Esophagus squamous epithelium (tissue), 5 donors: ENCODE measurements around the gene FXYD6. TPM values are rescaled to one million over a fixed set of nuclear protein-coding genes. Genes with fewer than 3 reads are reported as not detected.

ENCODE experiments used
- DNase-seq: peaks from one replicate; lab custom pipeline; 2025; lab: John Stamatoyannopoulos, UW
- H3K27ac ChIP-seq, 4 donors: fragments of 200-600 bp; sonication (generic); one replicate each; pipeline ENCODE4 v1.5.1; 2016 to 2019; ENCODE audit warnings: mild to moderate bottlenecking in 1 of 4
- H3K27me3 ChIP-seq, 4 donors: fragments of 200-600 bp; sonication (generic); 1 replicate in 3 of 4; 2 replicates in 1 of 4; pipeline versions ENCODE4 v1.5.1 to v1.6.0; 2017 to 2021; ENCODE audit warnings: antibody characterized with exemption in 1 of 4
- H3K36me3 ChIP-seq, 3 donors: fragments of 200-600 bp; sonication (generic); one replicate each; pipeline ENCODE4 v1.5.1; 2016 to 2019
- H3K4me1 ChIP-seq, 3 donors: fragments of 200-600 bp; sonication (generic); one replicate each; pipeline ENCODE4 v1.5.1; 2017 to 2019
- H3K4me3 ChIP-seq, 4 donors: fragments of 200-600 bp; sonication (generic); 1 replicate in 3 of 4; 2 replicates in 1 of 4; pipeline ENCODE4 v1.5.1; 2016 to 2019; ENCODE audit warnings: mild to moderate bottlenecking in 2 of 4, moderate library complexity in 1 of 4
- H3K9me3 ChIP-seq, 3 donors: fragments of 200-600 bp; sonication (generic); one replicate each; pipeline ENCODE4 v1.5.1; 2016 to 2019
- CTCF ChIP-seq, 6 experiments: fragments of 450-650 bp in 4 of 6; fragments of 200-600 bp in 2 of 6; sonication (generic) in 2 of 6; IDR thresholded peaks; one replicate each; pipeline ENCODE4 v1.5.1; 2016 to 2019; ENCODE audit warnings: antibody characterized with exemption in 6 of 6, mild to moderate bottlenecking in 4 of 6, moderate library complexity in 4 of 6
- POLR2A ChIP-seq, 4 donors: fragments of 450-650 bp; IDR thresholded peaks; one replicate each; pipeline ENCODE4 v1.6.1; 2017; ENCODE audit warnings: antibody characterized with exemption in 4 of 4, mild to moderate bottlenecking in 4 of 4, moderate library complexity in 3 of 4
- WGBS, 2 donors: methylation state at CpG; one replicate each; pipeline ENCODE4 v1.1.5; 2018; 5-methylcytosine and 5-hydroxymethylcytosine counted together
- intact Hi-C: fragments of 100-400 bp; cut with DNase I; formaldehyde crosslinking; loops from one replicate; pipeline ENCODE4 v1.15.0; 2022
- total RNA-seq, 4 donors: library from RNA; depleted of rRNA; stranded (reverse); fragments of >200 nt; gene quantifications; one replicate each; pipeline ENCODE4 v1.1.0, GENCODE V29; 2016
- donor health status: DM: yes; HTN: yes; CAD: no.

The FXYD6 gene
- total RNA-seq, 4 donors from 2014 or later = 0.61 to 27.7 (median 2.1) TPM

GRCh38 chr11:117900121-117900648, 23.7 kb upstream of the FXYD6 start:
- Histone ChIP-seq H3K4me1 (peaks cover 0 to 9% (median 0%) of the 10 kb centered on the region in 3 donors), H3K27me3 (peaks cover 0 to 4% (median 0%) of the 10 kb centered on the region in 4 donors), H3K4me3 (no peak overlapping the region), H3K27ac (no peak overlapping the region), H3K36me3 (no peaks in the 10 kb centered on the region), H3K9me3 (no peaks in the 10 kb centered on the region)
- WGBS, 2 donors = 62 to 83% methylated on average over 4 of the region's 4 CpGs
- intact Hi-C loops = no loop called here
- TF ChIP-seq POLR2A (IDR thresholded peaks at IDR 0.05) = no peak
- no peak for TF ChIP-seq CTCF (IDR thresholded peaks at IDR 0.05)
- no peak for DNase-seq

GRCh38 chr11:117898059-117898458, 21.6 kb upstream of the FXYD6 start:
- Histone ChIP-seq H3K4me1 (peaks cover 0 to 9% (median 0%) of the 10 kb centered on the region in 3 donors), H3K36me3 (no peaks in the 10 kb centered on the region), H3K9me3 (no peaks in the 10 kb centered on the region), H3K27me3 (peaks cover 0 to 12% (median 0%) of the 10 kb centered on the region in 4 donors), H3K4me3 (no peak overlapping the region), H3K27ac (no peak overlapping the region)
- WGBS, 2 donors = 62 to 76% methylated on average over 2 to 4 of the region's 4 CpGs
- intact Hi-C loops = no loop called here
- DNase-seq = no peak
- TF ChIP-seq POLR2A (IDR thresholded peaks at IDR 0.05) (no peak), CTCF (IDR thresholded peaks at IDR 0.05) (no peak)

GRCh38 chr11:117892651-117893050, 16.2 kb upstream of the FXYD6 start:
- Histone ChIP-seq H3K4me1 (no peaks in the 10 kb centered on the region), H3K4me3 (no peak overlapping the region), H3K9me3 (no peaks in the 10 kb centered on the region), H3K36me3 (no peaks in the 10 kb centered on the region), H3K27me3 (peaks cover 0 to 12% (median 0%) of the 10 kb centered on the region in 4 donors), H3K27ac (no peak overlapping the region)
- intact Hi-C loops = no loop called here
- 92 to 96% methylated on average over 3 of the region's 3 CpGs for WGBS, 2 donors
- TF ChIP-seq CTCF (IDR thresholded peaks at IDR 0.05) = no peak
- no peak for TF ChIP-seq POLR2A (IDR thresholded peaks at IDR 0.05)
- DNase-seq = no peak

GRCh38 chr11:117891362-117891761, 14.9 kb upstream of the FXYD6 start:
- Histone ChIP-seq H3K36me3 (no peaks in the 10 kb centered on the region), H3K4me3 (no peak overlapping the region), H3K27me3 (peaks cover 0 to 9% (median 0%) of the 10 kb centered on the region in 4 donors), H3K27ac (no peak overlapping the region), H3K4me1 (peaks cover 0 to 2% (median 0%) of the 10 kb centered on the region in 3 donors), H3K9me3 (no peaks in the 10 kb centered on the region)
- WGBS, 2 donors = 71 to 75% methylated on average over 2 of the region's 2 CpGs
- TF ChIP-seq POLR2A (IDR thresholded peaks at IDR 0.05) (no peak), CTCF (IDR thresholded peaks at IDR 0.05) (no peak)
- no peak for DNase-seq
- intact Hi-C loops = no loop called here

GRCh38 chr11:117888139-117888566, 11.7 kb upstream of the FXYD6 start:
- H3K4me1 ChIP-seq = peaks cover 0 to 22% (median 5%) of the 10 kb centered on the region in 3 donors
- H3K36me3 ChIP-seq = no peaks in the 10 kb centered on the region
- no peaks in the 10 kb centered on the region for H3K9me3 ChIP-seq
- peaks cover 0 to 2% (median 0%) of the 10 kb centered on the region in 4 donors for H3K27me3 ChIP-seq
- DNase-seq = no peak
- 38 to 70% methylated on average over 7 to 8 of the region's 8 CpGs for WGBS, 2 donors
- TF ChIP-seq CTCF (IDR thresholded peaks at IDR 0.05) (no peak), POLR2A (IDR thresholded peaks at IDR 0.05) (no peak)
- intact Hi-C loops = no loop called here
- no peak overlapping the region for H3K27ac ChIP-seq
- H3K4me3 ChIP-seq = no peak overlapping the region
